ENCODE data around the gene TIMP2.

TIMP2 gene

DNA sequence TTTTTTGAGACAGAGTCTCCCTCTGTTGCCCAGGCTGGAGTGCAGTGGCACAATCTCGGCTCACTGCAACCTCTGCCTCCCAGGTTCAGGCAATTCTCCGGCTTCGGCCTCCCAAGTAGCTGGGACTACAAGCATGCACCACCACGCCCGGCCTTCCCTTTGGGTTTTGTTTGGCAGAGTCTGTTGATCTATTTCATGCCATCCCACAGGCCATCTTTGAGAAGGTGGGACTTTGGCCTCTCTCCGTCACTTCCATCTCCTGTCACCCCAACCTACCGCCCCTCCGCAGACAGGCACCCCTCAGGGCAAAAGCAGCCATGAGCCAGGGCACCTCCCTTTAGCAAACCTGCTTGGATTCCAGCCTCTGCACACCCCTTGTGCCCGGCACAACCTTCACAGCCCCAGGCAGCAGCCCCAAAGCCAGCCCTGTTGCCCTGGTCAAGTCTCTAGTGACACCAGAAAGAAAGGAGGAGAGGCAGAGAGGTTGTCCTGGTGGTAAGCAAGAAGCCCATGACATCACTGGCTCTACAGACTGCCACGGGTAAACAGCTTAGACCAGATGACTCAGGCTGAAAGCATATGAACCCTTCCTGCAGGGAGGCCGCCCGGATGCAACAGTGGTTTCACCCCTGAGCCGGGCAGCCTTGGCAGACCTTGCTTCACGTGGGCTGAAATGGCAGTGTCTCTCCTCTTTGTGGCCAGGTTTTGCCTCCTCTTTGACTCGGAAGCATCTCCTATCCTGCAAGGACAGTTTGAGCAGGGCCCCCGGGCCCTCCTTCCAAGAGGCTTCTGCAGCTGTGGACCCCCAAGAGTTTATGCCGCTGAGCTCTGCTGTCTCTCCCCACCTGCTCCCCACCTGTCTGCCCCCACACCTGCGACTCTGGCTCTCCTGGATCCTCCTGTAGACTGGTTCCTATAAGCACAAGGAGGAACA lies 8.1 kb upstream of the TIMP2 start:
- CTCF ChIA-PET: interaction anchor here (0.7 to 1.3 kb wide), 2 partner anchors 9 to 67 kb away, joined by 3 to 5 read pairs; no protein-coding TSS in a partner anchor
- peak; percentile 57 for DNase-seq
- Mint-ChIP-seq H3K27me3 (peaks cover 34% of the 10 kb centered on the region), H3K36me3 (no peaks in the 10 kb centered on the region), H3K9me3 (no peaks in the 10 kb centered on the region), H3K27ac (peak overlapping the region; percentile 67), H3K4me3 (no peak overlapping the region), H3K4me1 (peaks cover 5% of the 10 kb centered on the region)

DNA sequence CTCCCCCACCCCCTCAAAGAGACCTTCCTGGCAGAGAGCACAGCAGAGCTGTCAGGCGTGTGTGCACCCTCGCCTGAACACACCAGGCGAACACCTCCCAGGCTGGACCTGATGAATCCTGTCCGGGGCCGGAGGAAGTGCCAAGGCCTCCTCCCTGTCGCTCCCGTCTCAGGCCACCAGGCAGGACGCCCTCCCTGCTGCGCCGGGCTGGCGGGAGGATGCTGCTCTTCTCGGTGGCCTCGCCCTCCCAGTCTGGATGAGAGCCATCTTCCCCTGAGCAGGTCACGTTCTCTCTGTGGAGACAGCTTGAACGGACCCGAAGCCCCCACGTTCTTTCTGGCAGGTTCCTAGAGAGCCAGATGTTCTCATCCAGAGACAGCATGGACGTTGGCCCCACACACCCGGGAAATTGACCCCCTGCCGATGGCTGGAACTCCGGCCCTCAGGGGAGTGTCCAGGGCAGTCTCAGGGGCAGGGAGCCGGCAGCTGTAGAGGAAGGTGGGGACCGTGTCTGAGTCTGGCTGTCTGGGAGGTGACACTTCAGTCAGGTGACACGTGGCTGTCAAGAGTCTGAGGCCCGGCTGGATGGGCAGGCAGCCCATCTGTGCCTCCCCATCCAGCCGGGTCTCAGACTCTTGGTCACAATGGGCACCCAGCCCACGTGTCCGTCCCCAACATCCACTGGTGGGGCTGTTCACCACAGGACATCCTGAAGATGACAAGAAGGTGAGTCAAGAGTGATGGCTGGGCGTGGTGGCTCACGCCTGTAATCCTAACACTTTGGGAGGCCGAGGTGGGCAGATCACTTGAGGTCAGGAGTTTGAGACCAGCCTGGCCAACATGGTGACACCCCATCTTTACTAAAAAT lies 5.0 kb upstream of the TIMP2 start:
- no peaks in the 10 kb centered on the region for H3K36me3 Mint-ChIP-seq
- no peaks in the 10 kb centered on the region for H3K9me3 Mint-ChIP-seq
- CTCF ChIA-PET: no interaction called here
- no peak overlapping the region for H3K27ac Mint-ChIP-seq
- peaks cover 60% of the 10 kb centered on the region for H3K27me3 Mint-ChIP-seq
- DNase-seq: no peak
- H3K4me3 Mint-ChIP-seq: no peak overlapping the region
- peaks cover 5% of the 10 kb centered on the region for H3K4me1 Mint-ChIP-seq

DNA sequence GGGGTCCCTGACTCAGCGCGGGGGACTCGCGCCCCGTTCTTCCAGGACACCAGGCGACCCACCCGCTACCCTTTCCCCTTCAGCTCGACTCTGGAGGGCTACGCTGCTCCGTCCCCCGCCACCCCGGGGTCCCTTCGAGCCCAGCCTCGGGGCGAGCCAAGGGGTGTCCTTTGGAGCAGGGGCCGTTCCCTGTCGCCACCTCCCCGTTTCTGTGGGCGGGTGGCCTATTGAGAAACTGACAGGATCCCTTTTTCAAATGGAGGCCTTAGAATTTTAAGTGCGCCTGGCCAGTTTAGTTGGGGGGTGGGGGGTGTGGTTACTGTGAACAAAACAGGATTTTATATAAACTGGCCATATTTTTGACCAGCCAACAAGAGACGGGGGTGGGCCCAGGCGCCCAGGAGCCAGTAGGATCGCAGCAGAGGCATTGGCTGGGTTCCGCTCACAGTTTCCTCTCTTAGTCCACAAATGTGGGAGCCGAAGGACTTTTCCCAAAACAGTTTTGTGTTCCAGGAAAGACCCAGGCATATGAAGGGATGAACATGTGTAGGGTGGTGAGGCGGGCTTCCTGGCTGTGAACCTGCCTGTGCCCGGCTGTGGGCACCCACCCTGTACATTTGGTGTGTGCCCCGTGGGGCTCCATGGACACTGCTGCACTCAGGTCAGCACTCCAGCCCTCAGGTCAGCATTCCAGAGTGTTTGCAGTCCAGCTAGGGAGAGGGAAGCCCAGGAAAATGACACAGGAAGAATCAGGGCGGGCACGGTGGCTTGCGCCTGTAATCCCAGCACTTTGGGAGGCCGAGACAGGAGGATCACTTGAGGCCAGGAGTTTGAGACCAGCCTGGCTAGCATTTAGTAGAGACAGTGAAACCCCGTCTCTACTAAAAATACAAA lies 722 bp upstream of the TIMP2 start:
- Mint-ChIP-seq H3K4me1 (peaks cover 11% of the 10 kb centered on the region), H3K27ac (no peak overlapping the region), H3K4me3 (no peak overlapping the region), H3K9me3 (no peaks in the 10 kb centered on the region), H3K27me3 (peaks cover 90% of the 10 kb centered on the region), H3K36me3 (no peaks in the 10 kb centered on the region)
- CTCF ChIA-PET: no interaction called here
- DNase-seq: no peak

DNA sequence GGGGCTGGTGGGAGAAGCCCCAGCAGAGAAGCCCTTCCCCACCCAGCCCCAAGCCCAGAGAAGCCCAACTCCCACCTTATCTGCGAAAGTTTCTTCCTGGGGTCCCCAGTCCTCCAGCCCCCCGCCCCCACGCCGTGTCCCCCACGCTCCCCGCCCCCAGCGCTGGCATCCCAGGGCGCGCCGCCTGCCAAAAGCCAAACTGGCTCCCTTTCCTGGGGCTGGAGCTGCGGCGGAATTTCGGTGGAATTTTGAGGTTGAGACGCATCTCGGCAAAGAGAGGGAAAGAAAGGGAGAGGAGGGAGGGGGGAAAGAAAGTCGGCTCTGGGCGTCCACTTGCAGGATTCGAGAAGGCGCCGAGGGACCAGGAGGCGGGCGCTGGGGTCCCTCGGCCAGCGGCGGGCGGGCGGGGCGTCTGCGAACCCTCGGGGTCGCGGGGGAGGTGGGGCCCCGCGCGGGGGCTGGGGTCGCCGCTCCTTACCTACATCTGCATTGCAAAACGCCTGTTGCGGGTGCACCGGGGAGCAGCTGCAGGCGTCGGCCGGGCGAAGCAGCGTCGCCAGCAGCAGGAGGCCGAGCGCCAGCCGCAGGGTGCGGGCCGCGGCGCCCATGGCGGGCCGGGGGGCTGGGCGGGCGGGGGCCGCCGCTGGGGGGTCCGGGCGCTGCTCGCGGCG lies 571 bp downstream of the TIMP2 start:
- H3K27me3 Mint-ChIP-seq: peaks cover 85% of the 10 kb centered on the region
- H3K4me1 Mint-ChIP-seq: peaks cover 11% of the 10 kb centered on the region
- peak overlapping the region; percentile 46 for H3K4me3 Mint-ChIP-seq
- H3K9me3 Mint-ChIP-seq: no peaks in the 10 kb centered on the region
- CTCF ChIA-PET: interaction anchor here (1.0 to 1.3 kb wide), 2 partner anchors 9 to 58 kb away, joined by 3 to 5 read pairs; no protein-coding TSS in a partner anchor
- peak; percentile 37 for DNase-seq
- no peak overlapping the region for H3K27ac Mint-ChIP-seq
- H3K36me3 Mint-ChIP-seq: no peaks in the 10 kb centered on the region

DNA sequence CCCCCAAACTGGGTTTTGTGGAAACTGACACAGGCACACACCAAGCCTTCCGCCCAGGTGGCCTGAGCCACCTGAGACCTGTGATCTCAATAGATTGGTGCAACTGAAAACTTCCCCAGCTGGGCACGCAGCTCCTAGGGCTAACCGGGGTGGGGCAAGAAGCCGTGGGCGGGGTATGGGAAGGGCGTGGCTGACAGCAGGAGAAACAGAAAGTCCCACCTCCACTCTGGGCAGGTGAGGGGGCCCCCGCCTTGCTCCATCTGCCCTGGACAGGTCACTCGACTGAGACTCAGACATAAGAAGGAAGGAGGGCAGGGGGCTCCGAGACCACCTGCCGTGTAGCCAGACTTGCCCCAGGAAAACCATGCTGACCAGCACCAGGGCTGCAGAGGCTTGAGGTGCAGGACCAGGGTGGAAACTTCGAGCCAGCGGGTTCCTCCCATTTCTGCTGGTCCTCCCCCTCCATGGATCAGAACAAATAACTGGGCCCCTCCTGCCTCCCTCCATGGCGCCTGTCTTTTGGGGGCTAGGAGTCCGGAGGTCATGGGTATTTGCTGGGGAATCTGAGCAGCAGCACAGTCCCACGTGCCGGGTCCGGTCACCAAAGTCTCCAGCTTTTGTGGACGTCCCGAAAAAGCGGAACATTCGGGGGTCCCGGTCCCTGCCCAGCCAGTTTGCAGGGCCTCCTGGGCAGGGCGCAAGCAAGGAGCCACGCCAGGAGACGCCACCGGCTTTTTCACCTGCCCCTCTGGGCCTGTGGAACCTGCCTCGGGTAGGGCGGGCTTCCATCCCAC lies 1.3 kb downstream of the TIMP2 start:
- Mint-ChIP-seq H3K4me3 (peak overlapping the region; percentile 52), H3K27ac (no peak overlapping the region), H3K9me3 (no peaks in the 10 kb centered on the region), H3K4me1 (peaks cover 11% of the 10 kb centered on the region), H3K36me3 (no peaks in the 10 kb centered on the region), H3K27me3 (peaks cover 78% of the 10 kb centered on the region)
- DNase-seq: peak; percentile 77
- CTCF ChIA-PET: interaction anchor here (1.0 to 1.3 kb wide), 2 partner anchors 10 to 58 kb away, joined by 3 to 5 read pairs; no protein-coding TSS in a partner anchor

DNA sequence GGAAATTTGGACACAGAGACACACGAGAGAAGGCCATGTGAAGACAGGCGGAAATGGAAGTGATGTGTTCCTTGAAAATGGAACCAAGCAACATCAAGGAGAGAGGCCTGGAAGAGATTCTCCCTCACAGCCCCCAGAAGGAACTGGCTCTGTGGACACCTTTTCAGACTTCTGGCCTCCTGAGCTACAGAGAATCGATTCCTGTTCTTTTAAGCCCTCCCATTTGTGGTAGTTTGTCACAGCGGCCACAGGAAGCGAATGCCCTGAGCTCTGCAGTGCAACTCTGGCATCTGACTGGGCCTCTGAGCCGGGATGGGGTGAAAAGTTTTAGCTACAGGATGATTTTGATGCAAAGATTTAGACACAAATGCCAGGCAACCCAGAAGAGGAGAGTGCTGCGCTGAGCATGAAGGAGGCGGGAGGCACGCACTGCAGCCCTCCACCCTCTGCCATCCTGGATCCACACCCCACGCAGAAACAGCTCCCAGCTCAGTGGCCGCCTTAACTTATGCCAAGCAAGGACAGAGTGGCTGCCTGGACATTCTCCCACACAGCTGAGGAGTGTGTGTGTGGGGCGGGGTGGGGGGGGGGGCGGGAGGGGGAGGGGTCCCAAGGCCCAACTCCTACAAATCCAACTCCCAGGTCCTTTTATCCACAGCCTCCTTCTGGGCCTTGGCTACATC lies 2.2 kb downstream of the TIMP2 start:
- H3K9me3 Mint-ChIP-seq: no peaks in the 10 kb centered on the region
- no peak overlapping the region for H3K4me3 Mint-ChIP-seq
- no peak overlapping the region for H3K27ac Mint-ChIP-seq
- H3K27me3 Mint-ChIP-seq: peaks cover 69% of the 10 kb centered on the region
- H3K4me1 Mint-ChIP-seq: peaks cover 11% of the 10 kb centered on the region
- CTCF ChIA-PET: interaction anchor here (1.3 kb wide), 1 partner anchor 11 kb away, joined by 5 read pairs; no protein-coding TSS in a partner anchor
- DNase-seq: no peak
- no peaks in the 10 kb centered on the region for H3K36me3 Mint-ChIP-seq

DNA sequence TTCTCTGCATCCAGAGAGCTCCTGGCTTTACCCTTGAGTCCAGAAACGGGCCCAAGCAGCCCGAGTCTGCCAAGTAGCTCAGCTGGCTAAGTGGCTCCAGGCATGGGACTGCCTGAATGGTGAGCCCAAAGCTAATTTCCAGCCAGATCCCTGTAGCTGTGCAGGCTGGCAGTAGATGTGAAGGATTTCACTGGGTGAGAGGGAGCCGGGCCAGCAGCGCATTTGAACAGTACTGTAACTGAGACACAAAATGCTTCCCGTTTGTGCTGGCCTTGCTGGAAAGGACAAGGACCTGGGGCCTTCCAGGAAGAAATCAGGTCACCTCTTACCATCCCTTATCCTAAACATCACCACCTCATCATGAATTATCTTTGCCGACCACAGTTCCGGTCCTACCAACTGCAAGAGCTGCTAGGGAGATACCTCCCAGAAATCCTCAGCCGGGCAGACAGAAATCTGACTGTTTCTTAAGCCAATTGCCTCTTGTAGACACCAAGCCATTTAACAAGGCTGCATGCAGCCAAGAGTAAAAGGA lies 3.7 kb downstream of the TIMP2 start:
- Mint-ChIP-seq H3K4me3 (no peak overlapping the region), H3K27ac (no peak overlapping the region), H3K9me3 (no peaks in the 10 kb centered on the region), H3K36me3 (no peaks in the 10 kb centered on the region), H3K27me3 (peaks cover 64% of the 10 kb centered on the region), H3K4me1 (peaks cover 11% of the 10 kb centered on the region)
- DNase-seq: no peak
- CTCF ChIA-PET: no interaction called here

DNA sequence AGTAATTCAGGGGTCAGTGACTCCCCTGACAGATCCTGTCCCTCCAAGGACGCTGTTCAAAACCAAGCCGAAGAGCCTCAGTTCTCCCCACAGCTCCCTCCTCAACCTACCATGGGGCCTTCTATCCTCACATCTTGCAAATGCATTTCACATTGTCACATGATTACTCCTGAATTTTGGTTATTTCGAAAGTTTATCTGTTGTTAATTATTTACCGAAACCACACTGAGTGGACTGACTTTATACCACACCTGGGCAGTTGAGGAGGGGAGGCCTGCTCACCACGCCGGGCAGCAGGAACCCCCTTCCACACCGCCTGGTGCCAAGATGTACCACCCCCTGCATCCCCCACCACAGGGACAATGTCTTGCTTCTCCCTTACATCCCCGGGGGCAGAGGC lies 4.7 kb downstream of the TIMP2 start:
- Mint-ChIP-seq H3K4me3 (no peak overlapping the region), H3K27me3 (peaks cover 61% of the 10 kb centered on the region), H3K9me3 (no peaks in the 10 kb centered on the region), H3K27ac (no peak overlapping the region), H3K36me3 (no peaks in the 10 kb centered on the region), H3K4me1 (peaks cover 11% of the 10 kb centered on the region)
- DNase-seq: no peak
- CTCF ChIA-PET: no interaction called here

DNA sequence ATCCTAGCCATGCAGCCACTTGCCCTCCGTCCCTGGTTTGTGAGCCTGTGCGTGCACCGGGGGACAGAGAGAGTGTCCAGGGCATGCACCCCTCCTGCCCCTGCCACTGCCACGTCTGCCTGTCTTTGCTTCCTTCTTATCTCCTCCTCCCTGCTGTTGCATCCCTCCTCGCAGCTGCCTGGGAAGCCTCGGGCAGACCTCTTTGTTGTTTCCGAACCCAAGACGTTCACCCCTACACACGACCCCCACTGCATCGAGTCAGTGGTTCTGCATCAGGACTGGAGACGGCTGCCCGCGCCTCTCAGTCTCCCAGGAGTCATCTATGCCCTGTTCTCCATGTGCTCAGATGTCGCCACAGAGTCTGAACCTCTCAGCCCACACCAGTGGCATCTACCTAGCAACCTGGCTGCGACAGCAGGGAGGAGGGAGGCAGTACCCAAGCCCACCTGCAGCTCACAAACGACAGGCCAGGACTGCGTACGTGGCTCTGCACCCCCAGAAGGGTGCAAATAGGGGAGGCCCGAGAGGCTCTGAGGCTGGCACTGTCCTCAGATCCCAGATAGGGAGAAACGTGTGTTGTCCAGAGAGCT lies 5.2 kb downstream of the TIMP2 start:
- CTCF ChIA-PET: no interaction called here
- H3K27me3 Mint-ChIP-seq: peaks cover 62% of the 10 kb centered on the region
- no peak overlapping the region for H3K4me3 Mint-ChIP-seq
- H3K27ac Mint-ChIP-seq: no peak overlapping the region
- H3K9me3 Mint-ChIP-seq: no peaks in the 10 kb centered on the region
- H3K4me1 Mint-ChIP-seq: peaks cover 11% of the 10 kb centered on the region
- DNase-seq: no peak
- H3K36me3 Mint-ChIP-seq: no peaks in the 10 kb centered on the region

DNA sequence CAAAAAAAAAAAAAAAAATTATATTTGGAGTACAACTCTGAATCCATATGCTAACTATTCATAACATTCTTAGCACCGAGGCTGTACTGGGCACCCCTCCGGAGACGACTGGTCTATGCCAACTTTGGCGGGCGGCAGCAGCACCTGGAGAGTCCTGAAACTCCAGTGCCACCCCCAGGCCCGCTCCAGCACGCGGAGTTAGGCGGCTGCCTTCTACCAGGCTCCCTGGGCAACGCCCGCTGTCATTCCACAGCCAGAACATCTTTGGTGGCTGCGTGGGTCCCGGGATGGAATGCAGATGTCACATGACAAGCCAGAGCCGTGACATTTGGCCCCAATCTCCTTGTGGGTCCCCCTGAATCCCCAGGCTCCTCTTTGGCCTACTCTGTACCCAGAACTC lies 6.2 kb downstream of the TIMP2 start:
- DNase-seq: no peak

DNA sequence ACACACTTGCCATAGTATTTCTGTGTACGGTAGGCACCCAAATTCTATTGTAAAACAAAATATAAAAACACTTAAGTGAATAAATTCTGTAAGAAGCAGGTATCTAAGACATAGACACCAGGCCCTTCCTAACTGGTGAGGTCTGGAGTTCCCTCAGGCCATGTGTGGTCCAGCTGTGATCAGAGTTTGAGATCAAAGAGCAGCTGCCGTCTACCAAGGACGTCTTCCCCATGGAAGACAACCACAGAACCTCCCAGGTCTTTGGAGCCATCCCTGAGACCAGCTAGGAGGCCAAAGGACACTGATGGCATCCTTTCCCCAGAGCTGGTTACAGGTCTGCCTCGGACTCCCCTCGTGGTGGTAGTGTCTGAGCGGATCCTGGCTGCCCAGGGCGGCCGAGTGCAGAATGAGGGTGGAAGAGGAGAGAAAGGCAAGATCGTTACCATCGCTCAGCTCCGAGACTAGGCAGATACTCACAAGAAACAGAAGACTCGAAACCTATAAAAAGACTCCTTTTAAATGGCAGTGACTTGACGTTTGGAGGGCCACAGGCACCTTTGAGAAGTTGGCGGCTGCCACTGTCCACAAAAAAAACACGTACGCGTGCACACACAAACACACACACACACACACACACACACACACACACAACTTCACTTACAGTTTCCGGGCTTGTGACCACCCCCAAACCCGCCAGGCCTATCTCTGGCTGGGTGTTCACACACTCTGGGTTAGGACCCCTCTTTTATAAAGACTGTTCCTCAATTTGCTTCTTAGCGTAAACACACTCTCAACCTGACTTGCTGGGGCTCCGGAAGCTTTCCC lies 7.5 kb downstream of the TIMP2 start:
- Mint-ChIP-seq H3K27me3 (peaks cover 43% of the 10 kb centered on the region), H3K4me1 (no peaks in the 10 kb centered on the region), H3K9me3 (no peaks in the 10 kb centered on the region), H3K27ac (no peak overlapping the region), H3K36me3 (no peaks in the 10 kb centered on the region), H3K4me3 (no peak overlapping the region)
- no peak for DNase-seq
- CTCF ChIA-PET: no interaction called here

More for the DNA sequence above, 6.2 kb downstream of the TIMP2 start:
- no peak overlapping the region for H3K27ac Mint-ChIP-seq
- peaks cover 10% of the 10 kb centered on the region for H3K4me1 Mint-ChIP-seq
- peaks cover 56% of the 10 kb centered on the region for H3K27me3 Mint-ChIP-seq
- H3K4me3 Mint-ChIP-seq: no peak overlapping the region
- CTCF ChIA-PET: no interaction called here
- no peaks in the 10 kb centered on the region for H3K9me3 Mint-ChIP-seq
- H3K36me3 Mint-ChIP-seq: no peaks in the 10 kb centered on the region

Data from activated naive CD4-positive, alpha-beta T cell treated with anti-CD3 and anti-CD28 coated beads, Interleukin-2, amount 10 ng/mL, durations not matched to agents 7 days and 5 days (primary cell).